Tibial nerve (tissue), 4 donors: ENCODE results near the gene RAI14. TPM values are rescaled to one million over a fixed set of nuclear protein-coding genes. Genes with fewer than 3 reads are reported as not detected.

Source experiments
- DNase-seq, 2 donors: peaks; one replicate each; pipeline ENCODE4 v3.0.0-alpha.2; 2019; ENCODE audit warnings: low spot score in 2 of 2
- H3K27ac ChIP-seq, 4 donors: fragments of 200-600 bp; sonication (generic) in 3 of 4; one replicate each; pipeline ENCODE4 v1.5.1; 2017 to 2019; ENCODE audit warnings: mild to moderate bottlenecking in 1 of 4
- H3K27me3 ChIP-seq, 2 donors: fragments of 200-600 bp; sonication (generic) in 1 of 2; one replicate each; pipeline versions ENCODE4 v1.5.1 to v1.6.0; 2017 to 2019
- H3K36me3 ChIP-seq, 3 donors: fragments of 200-600 bp; sonication (generic); one replicate each; pipeline ENCODE4 v1.5.1; 2018 to 2019
- H3K4me1 ChIP-seq, 4 donors: fragments of 200-600 bp; sonication (generic) in 3 of 4; one replicate each; pipeline ENCODE4 v1.5.1; 2017 to 2019
- H3K4me3 ChIP-seq, 4 donors: fragments of 200-600 bp; sonication (generic) in 3 of 4; one replicate each; pipeline ENCODE4 v1.5.1; 2017 to 2019; ENCODE audit warnings: mild to moderate bottlenecking in 1 of 4, moderate library complexity in 1 of 4
- H3K9me3 ChIP-seq, 4 donors: fragments of 200-600 bp; sonication (generic) in 3 of 4; one replicate each; pipeline ENCODE4 v1.5.1; 2017 to 2019
- EP300 ChIP-seq, 2 donors: sonication (generic); formaldehyde crosslinking; IDR thresholded peaks; one replicate each; pipeline ENCODE4 v1.6.1; 2017; ENCODE audit warnings: antibody characterized with exemption in 2 of 2, mild to moderate bottlenecking in 1 of 2
- POLR2A ChIP-seq, 2 donors: fragments of 450-650 bp; IDR thresholded peaks; one replicate each; pipeline ENCODE4 v1.6.1; 2017; ENCODE audit warnings: antibody characterized with exemption in 2 of 2, mild to moderate bottlenecking in 2 of 2, moderate library complexity in 2 of 2
- whole genome bisulfite sequencing, 2 donors: methylation state at CpG; one replicate each; pipeline ENCODE4 v1.1.5; 2018; 5-methylcytosine and 5-hydroxymethylcytosine counted together
- total RNA-seq, 4 donors: library from RNA; depleted of rRNA; stranded (reverse); fragments of >200 nt; gene quantifications; one replicate each; pipeline ENCODE4 v1.1.0, GENCODE V29; 2016
- TF ChIP-seq, protein P1 (sequence below), 5 experiments: fragments of 200-600 bp in 3 of 5; fragments of 450-650 bp in 2 of 5; sonication (generic) in 3 of 5; IDR thresholded peaks; one replicate each; pipeline ENCODE4 v1.5.1; 2016 to 2019; ENCODE audit warnings: antibody characterized with exemption in 5 of 5, mild to moderate bottlenecking in 3 of 5, moderate library complexity in 2 of 5

Gene RAI14
- total RNA-seq, 4 donors from 2014 or later, result 42.8 to 72.2 (median 68.0) TPM

GRCh38 chr5:34686762-34687268 is 30.7 kb downstream of the RAI14 start:
- WGBS, 2 donors, result 44 to 47% methylated on average over 7 of the region's 7 CpGs
- TF ChIP-seq EP300 (IDR thresholded peaks at IDR 0.05), result peak in 1 of 2 donors; percentile 32
- TF ChIP-seq POLR2A (IDR thresholded peaks at IDR 0.05), result no peak
- Histone ChIP-seq H3K36me3 (peaks cover 0 to 7% (median 0%) of the 10 kb centered on the region in 3 donors), H3K27ac (peak overlapping the region in 2 of 4 donors; percentile 5 to 70), H3K27me3 (no peaks in the 10 kb centered on the region), H3K4me1 (peaks cover 0 to 50% (median 20%) of the 10 kb centered on the region in 4 donors), H3K9me3 (no peaks in the 10 kb centered on the region), H3K4me3 (no peak overlapping the region)
- DNase-seq, result peak in 1 of 2 donors; percentile 48

DNA sequence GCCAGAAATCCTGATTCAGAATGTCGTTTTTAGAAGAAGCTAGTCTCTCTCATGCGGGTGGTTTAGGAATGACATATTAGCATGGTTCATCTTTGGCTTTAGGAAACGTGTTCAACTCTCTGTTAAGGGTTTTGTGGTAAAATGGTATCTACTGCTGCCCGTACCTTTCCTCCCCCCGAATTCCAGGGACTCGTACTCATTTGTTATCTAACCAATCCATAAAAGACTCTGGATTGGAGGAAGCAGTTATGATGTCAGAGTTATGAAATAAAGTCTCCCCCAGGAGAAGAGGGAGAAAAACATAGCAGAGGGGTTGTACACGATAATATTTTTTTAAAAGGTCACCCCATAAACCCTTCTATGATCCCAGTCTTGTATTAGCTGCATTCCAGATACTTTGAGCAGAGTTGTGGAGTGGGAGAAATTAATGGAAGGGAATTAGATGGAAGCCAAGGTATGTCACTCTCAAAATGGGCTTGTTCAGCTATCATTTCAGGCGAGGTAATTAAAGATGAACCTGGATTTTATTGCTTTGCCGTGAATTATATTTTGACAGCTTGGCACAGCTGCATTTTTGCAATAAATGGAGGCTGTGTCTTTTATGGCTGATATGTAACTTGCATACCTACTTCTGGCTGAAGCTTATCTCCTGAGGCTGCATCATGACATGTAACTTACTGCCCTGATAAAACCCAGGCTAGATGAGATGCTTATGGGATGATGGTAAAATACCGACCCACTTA is 31.3 kb downstream of the RAI14 start:
- DNase-seq, result no peak
- H3K4me3 ChIP-seq, result no peak overlapping the region
- H3K27me3 ChIP-seq, result no peaks in the 10 kb centered on the region
- TF ChIP-seq EP300 (IDR thresholded peaks at IDR 0.05) (no peak), POLR2A (IDR thresholded peaks at IDR 0.05) (no peak)
- TF ChIP-seq, protein P1, sequence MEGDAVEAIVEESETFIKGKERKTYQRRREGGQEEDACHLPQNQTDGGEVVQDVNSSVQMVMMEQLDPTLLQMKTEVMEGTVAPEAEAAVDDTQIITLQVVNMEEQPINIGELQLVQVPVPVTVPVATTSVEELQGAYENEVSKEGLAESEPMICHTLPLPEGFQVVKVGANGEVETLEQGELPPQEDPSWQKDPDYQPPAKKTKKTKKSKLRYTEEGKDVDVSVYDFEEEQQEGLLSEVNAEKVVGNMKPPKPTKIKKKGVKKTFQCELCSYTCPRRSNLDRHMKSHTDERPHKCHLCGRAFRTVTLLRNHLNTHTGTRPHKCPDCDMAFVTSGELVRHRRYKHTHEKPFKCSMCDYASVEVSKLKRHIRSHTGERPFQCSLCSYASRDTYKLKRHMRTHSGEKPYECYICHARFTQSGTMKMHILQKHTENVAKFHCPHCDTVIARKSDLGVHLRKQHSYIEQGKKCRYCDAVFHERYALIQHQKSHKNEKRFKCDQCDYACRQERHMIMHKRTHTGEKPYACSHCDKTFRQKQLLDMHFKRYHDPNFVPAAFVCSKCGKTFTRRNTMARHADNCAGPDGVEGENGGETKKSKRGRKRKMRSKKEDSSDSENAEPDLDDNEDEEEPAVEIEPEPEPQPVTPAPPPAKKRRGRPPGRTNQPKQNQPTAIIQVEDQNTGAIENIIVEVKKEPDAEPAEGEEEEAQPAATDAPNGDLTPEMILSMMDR (IDR thresholded peaks at IDR 0.05), result no peak
- WGBS, 2 donors, result 64 to 67% methylated on average over 10 of the region's 10 CpGs
- H3K9me3 ChIP-seq, result no peaks in the 10 kb centered on the region
- H3K4me1 ChIP-seq, result peaks cover 0 to 50% (median 20%) of the 10 kb centered on the region in 4 donors
- H3K27ac ChIP-seq, result peak overlapping the region in 2 of 4 donors; percentile 5 to 70
- peaks cover 0 to 7% (median 0%) of the 10 kb centered on the region in 3 donors for H3K36me3 ChIP-seq

DNA sequence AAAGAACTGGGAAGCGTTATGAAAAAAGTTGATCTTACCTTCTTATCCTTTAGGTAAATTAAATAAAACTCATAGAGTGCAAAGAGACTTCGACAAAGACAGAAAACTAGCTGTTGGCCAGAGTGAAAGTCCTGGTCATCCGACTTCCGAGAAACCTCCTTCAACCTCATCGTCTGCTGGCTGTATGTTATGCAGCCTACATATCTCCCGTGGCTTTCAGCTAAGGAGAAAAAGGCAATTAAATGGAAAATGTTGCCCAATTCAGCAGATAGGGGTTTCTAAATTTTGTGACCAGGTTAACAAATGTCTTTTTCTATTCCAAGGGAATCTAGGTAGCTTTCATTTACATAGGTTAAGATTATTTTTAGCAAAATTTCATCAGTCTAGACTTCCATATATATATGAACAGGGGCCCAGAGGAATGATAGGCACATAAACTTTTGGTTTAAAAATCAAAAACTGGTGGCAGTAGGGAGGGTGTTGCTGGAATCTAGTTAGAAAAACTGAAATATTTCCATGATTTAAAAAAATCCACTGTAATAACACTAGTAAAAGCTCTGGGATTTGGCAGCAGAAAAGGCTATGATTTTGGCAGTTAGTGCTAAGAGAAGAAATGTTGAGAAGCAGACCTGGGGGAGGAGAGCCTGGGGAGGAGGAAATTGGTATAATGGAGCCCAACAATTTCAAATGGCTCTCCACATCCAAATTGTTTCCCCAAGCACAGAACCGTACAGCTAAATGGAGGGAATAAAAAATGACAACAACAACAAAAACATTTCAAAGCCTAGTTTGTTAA is 32.1 kb downstream of the RAI14 start:
- no peak for DNase-seq
- no peak overlapping the region for H3K4me3 ChIP-seq
- TF ChIP-seq POLR2A (IDR thresholded peaks at IDR 0.05), result no peak
- TF ChIP-seq, protein P1 (IDR thresholded peaks at IDR 0.05), result no peak
- TF ChIP-seq EP300 (IDR thresholded peaks at IDR 0.05), result no peak
- no peaks in the 10 kb centered on the region for H3K27me3 ChIP-seq
- H3K4me1 ChIP-seq, result peaks cover 0 to 56% (median 20%) of the 10 kb centered on the region in 4 donors
- peak overlapping the region in 2 of 4 donors; percentile 7 to 70 for H3K27ac ChIP-seq
- WGBS, 2 donors, result 75 to 86% methylated on average over 7 of the region's 7 CpGs
- H3K9me3 ChIP-seq, result no peaks in the 10 kb centered on the region
- peaks cover 0 to 7% (median 0%) of the 10 kb centered on the region in 3 donors for H3K36me3 ChIP-seq

DNA sequence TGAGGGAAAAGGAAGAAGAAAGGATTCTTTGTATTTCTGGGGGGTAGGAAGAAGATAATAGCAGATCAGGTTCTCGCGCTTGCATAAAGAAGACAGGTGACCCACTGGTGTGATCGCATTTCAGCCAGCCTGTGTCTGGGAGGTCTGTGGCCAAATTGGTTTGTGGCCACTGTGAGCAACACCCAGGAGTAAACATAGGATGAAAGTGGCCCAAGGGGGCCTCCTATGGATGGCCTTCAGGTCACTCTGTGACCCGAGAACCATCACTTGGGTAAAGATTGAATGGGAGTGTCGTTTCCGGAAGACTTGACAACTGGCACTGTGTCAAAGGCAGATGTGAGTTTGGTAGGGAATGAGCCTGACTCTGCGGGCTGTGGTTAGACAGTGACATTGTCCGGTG is 34.2 kb downstream of the RAI14 start:
- peaks cover 0 to 73% (median 31%) of the 10 kb centered on the region in 4 donors for H3K4me1 ChIP-seq
- TF ChIP-seq EP300 (IDR thresholded peaks at IDR 0.05), result no peak
- TF ChIP-seq POLR2A (IDR thresholded peaks at IDR 0.05), result no peak
- TF ChIP-seq, protein P1 (IDR thresholded peaks at IDR 0.05), result no peak

GRCh38 chr5:34690898-34691297 is 34.8 kb downstream of the RAI14 start:
- TF ChIP-seq, protein P1 (IDR thresholded peaks at IDR 0.05), result no peak
- TF ChIP-seq POLR2A (IDR thresholded peaks at IDR 0.05), result no peak
- TF ChIP-seq EP300 (IDR thresholded peaks at IDR 0.05), result no peak
- no peaks in the 10 kb centered on the region for H3K9me3 ChIP-seq
- H3K36me3 ChIP-seq, result peaks cover 0 to 7% (median 0%) of the 10 kb centered on the region in 3 donors
- no peak for DNase-seq
- peaks cover 0 to 74% (median 30%) of the 10 kb centered on the region in 4 donors for H3K4me1 ChIP-seq
- no peak overlapping the region for H3K27ac ChIP-seq
- H3K4me3 ChIP-seq, result no peak overlapping the region
- no peaks in the 10 kb centered on the region for H3K27me3 ChIP-seq
- 80 to 87% methylated on average over 2 of the region's 2 CpGs for WGBS, 2 donors

More for the DNA sequence above, 34.2 kb downstream of the RAI14 start:
- DNase-seq, result no peak
- H3K27me3 ChIP-seq, result no peaks in the 10 kb centered on the region
- H3K36me3 ChIP-seq, result peaks cover 0 to 7% (median 0%) of the 10 kb centered on the region in 3 donors
- no peak overlapping the region for H3K4me3 ChIP-seq
- WGBS, 2 donors, result 68 to 75% methylated on average over 8 of the region's 8 CpGs
- no peaks in the 10 kb centered on the region for H3K9me3 ChIP-seq
- peak overlapping the region in 1 of 4 donors; percentile 28 for H3K27ac ChIP-seq
